Neural cell (in vitro differentiated cells): ENCODE measurements around the gene PRRG4. TPM values are rescaled to one million over a fixed set of nuclear protein-coding genes. Genes with fewer than 3 reads are reported as not detected.

Experiments used
- H2AFZ ChIP-seq: fragments of 200-600, 300-800 bp; sonication (generic), shearing (Covaris generic); 2 replicates; pipeline ENCODE4 v1.6.0; 2014; ENCODE audit warnings: low read depth, mild to moderate bottlenecking, antibody characterized with exemption, low read length, moderate library complexity
- H3F3A ChIP-seq: fragments of 200-600 bp; shearing (Covaris generic); 2 replicates; pipeline ENCODE4 v1.6.1; 2016; ENCODE audit warnings: mild to moderate bottlenecking, moderate library complexity, mixed read lengths, antibody characterized with exemption, low read length; ENCODE audit not compliant: insufficient read depth, poor library complexity, severe bottlenecking
- H3K27ac ChIP-seq: fragments of 200-600, 300-800 bp; sonication (generic), shearing (Covaris generic); 2 replicates; pipeline ENCODE4 v1.5.1; 2014; ENCODE audit warnings: mild to moderate bottlenecking, low read length, moderate library complexity
- H3K27me3 ChIP-seq: fragments of 300-800, 200-600 bp; sonication (generic), shearing (Covaris generic); 2 replicates; pipeline ENCODE4 v1.6.0; 2014; ENCODE audit warnings: mild to moderate bottlenecking, low read depth, low read length, moderate library complexity; ENCODE audit not compliant: insufficient read depth
- H3K36me3 ChIP-seq: fragments of 300-800, 200-600 bp; sonication (generic), shearing (Covaris generic); 2 replicates; pipeline ENCODE4 v1.5.1; 2014; ENCODE audit warnings: mild to moderate bottlenecking, antibody characterized with exemption, low read length, moderate library complexity; ENCODE audit not compliant: insufficient read depth
- H3K4me2 ChIP-seq: fragments of 300-800, 200-600 bp; sonication (generic), shearing (Covaris generic); 2 replicates; pipeline ENCODE4 v1.6.0; 2014; ENCODE audit warnings: mild to moderate bottlenecking, low read length
- H3K4me3 ChIP-seq: fragments of 300-800, 200-600 bp; sonication (generic), shearing (Covaris generic); 2 replicates; pipeline ENCODE4 v1.5.1; 2014; ENCODE audit warnings: mild to moderate bottlenecking, low read length, moderate library complexity
- H3K79me2 ChIP-seq: fragments of 200-600 bp; shearing (Covaris generic); replicated peaks from 2 replicates; pipeline ENCODE4 v1.6.0; 2014; ENCODE audit warnings: mild to moderate bottlenecking, low read length, moderate library complexity; ENCODE audit not compliant: insufficient read depth
- H3K9ac ChIP-seq: fragments of 300-800, 200-600 bp; sonication (generic), shearing (Covaris generic); 2 replicates; pipeline ENCODE4 v1.6.1; 2016; ENCODE audit warnings: mild to moderate bottlenecking, low read length, mixed read lengths
- H3K9me2 ChIP-seq: fragments of 200-600 bp; shearing (Covaris generic); 2 replicates; pipeline ENCODE4 v1.6.1; 2016; ENCODE audit warnings: mild to moderate bottlenecking, low read length, mixed read lengths; ENCODE audit not compliant: insufficient read depth
- H3K9me3 ChIP-seq: fragments of 200-600, 300-800 bp; sonication (generic), shearing (Covaris generic); 2 replicates; pipeline ENCODE4 v1.6.1; 2016; ENCODE audit warnings: mild to moderate bottlenecking, mixed run types, low read length, moderate library complexity, mixed read lengths
- H4K20me1 ChIP-seq: fragments of 200-600 bp; shearing (Covaris generic); 2 replicates; pipeline ENCODE4 v1.6.1; 2016; ENCODE audit warnings: mild to moderate bottlenecking, mixed run types; ENCODE audit not compliant: insufficient read depth
- CTCF ChIP-seq: fragments of 450-650 bp; IDR thresholded peaks from 2 replicates; pipeline ENCODE4 v1.5.1; 2014; ENCODE audit warnings: antibody characterized with exemption, mild to moderate bottlenecking, moderate library complexity; ENCODE audit not compliant: poor library complexity, severe bottlenecking
- EP300 ChIP-seq: fragments of 450-650 bp; conservative IDR thresholded peaks from 2 replicates; pipeline ENCODE4 v1.6.1; 2014; ENCODE audit warnings: antibody characterized with exemption, mild to moderate bottlenecking, moderate library complexity; ENCODE audit not compliant: poor library complexity, severe bottlenecking
- EZH2 ChIP-seq: fragments of 200-600, 300-800 bp; shearing (Covaris generic), sonication (generic); IDR thresholded peaks from 2 replicates; pipeline ENCODE4 v1.6.1; 2014; ENCODE audit warnings: antibody characterized with exemption, low read length, borderline replicate concordance, mild to moderate bottlenecking; ENCODE audit not compliant: insufficient read depth, poor library complexity, severe bottlenecking
- MXI1 ChIP-seq: fragments of 450-650 bp; conservative IDR thresholded peaks from 2 replicates; pipeline ENCODE4 v1.6.1; 2014; ENCODE audit warnings: antibody characterized with exemption, mild to moderate bottlenecking; ENCODE audit not compliant: poor library complexity, severe bottlenecking
- POLR2AphosphoS5 ChIP-seq: IDR thresholded peaks from 2 replicates; pipeline ENCODE4 v1.6.1; 2012
- RAD21 ChIP-seq: fragments of 450-650 bp; conservative IDR thresholded peaks from 2 replicates; pipeline ENCODE4 v1.6.1; 2014; ENCODE audit warnings: antibody characterized with exemption, mild to moderate bottlenecking, moderate library complexity
- REST ChIP-seq: IDR thresholded peaks from 2 replicates; pipeline ENCODE4 v1.6.1; 2012; ENCODE audit warnings: borderline replicate concordance
- SMC3 ChIP-seq: fragments of 450-650 bp; conservative IDR thresholded peaks from 2 replicates; pipeline ENCODE4 v1.6.1; 2014; ENCODE audit warnings: antibody characterized with exemption, mild to moderate bottlenecking, moderate library complexity; ENCODE audit not compliant: poor library complexity
- TAF1 ChIP-seq: IDR thresholded peaks from 2 replicates; pipeline ENCODE4 v1.6.1; 2012; ENCODE audit warnings: low read depth
- polyA plus RNA-seq: library from polyadenylated mRNA; depleted of rRNA; stranded (reverse); fragments of >200 nt; gene quantifications from 2 replicates; pipeline ENCODE4 v1.2.3, GENCODE V29; 2014

Gene PRRG4
- polyA plus RNA-seq, 1 donor from 2014 or later: not detected

- Histone ChIP-seq H2AFZ (no peak overlapping the region), H3K9me3 (no peaks in the 10 kb centered on the region), H3K9ac (no peak overlapping the region), H4K20me1 (peaks cover 4% of the 10 kb centered on the region), H3K79me2 (peaks cover 74% of the 10 kb centered on the region), H3K9me2 (no peaks in the 10 kb centered on the region), H3F3A (no peaks in the 10 kb centered on the region), H3K27ac (no peak overlapping the region), H3K4me3 (no peak overlapping the region), H3K4me2 (no peak overlapping the region), H3K36me3 (peaks cover 4% of the 10 kb centered on the region), H3K27me3 (no peaks in the 10 kb centered on the region)
- TF ChIP-seq RAD21 (no peak), TAF1 (no peak), SMC3 (no peak), POLR2AphosphoS5 (no peak), REST (no peak), MXI1 (no peak), EP300 (no peak), EZH2 (no peak), CTCF (no peak)
Observed at GRCh38 chr11:32905028-32905667, 75.4 kb downstream of the PRRG4 start.

Other genes with a start within 250 kb of the PRRG4 start
- 333 TPM in 2 replicates for gene EIF3M, start 246.1 kb upstream of the PRRG4 start, polyA plus RNA-seq
- 0.07 TPM in 1 of 2 replicates, not detected in the other for gene CCDC73, start 35.3 kb upstream of the PRRG4 start, polyA plus RNA-seq
- 18.1 and 21.2 TPM in 2 replicates for gene QSER1, start 62.9 kb downstream of the PRRG4 start, polyA plus RNA-seq
- 1.3 and 3.3 TPM in 2 replicates for gene DEPDC7, start 186.0 kb downstream of the PRRG4 start, polyA plus RNA-seq
- gene TCP11L1, start 209.6 kb downstream of the PRRG4 start, polyA plus RNA-seq: 12.5 and 19.2 TPM in 2 replicates